Osteoblast (primary cell): ENCODE measurements around the gene TGFBI. TPM values are rescaled to one million over a fixed set of nuclear protein-coding genes. Genes with fewer than 3 reads are reported as not detected.
A peak's percentile ranks its signal among the peaks of the same experiment; 100 is the strongest.

ENCODE experiments used
- DNase-seq: peaks from one replicate; pipeline ENCODE4 v3.0.0; 2011; ENCODE audit warnings: low spot score, mixed read lengths; ENCODE audit not compliant: insufficient read length; ENCODE audit errors: missing footprints
- H2AFZ ChIP-seq: 2 replicates; pipeline ENCODE4 v1.6.0; 2011; ENCODE audit warnings: mild to moderate bottlenecking, low read length
- H3K27ac ChIP-seq: 2 replicates; pipeline ENCODE4 v1.5.1; 2011; ENCODE audit warnings: mild to moderate bottlenecking, low read depth, low read length, moderate library complexity
- H3K27me3 ChIP-seq: 2 replicates; pipeline ENCODE4 v1.6.0; 2012; ENCODE audit warnings: mild to moderate bottlenecking, control low read depth, inconsistent platforms, low read length, moderate library complexity; ENCODE audit not compliant: insufficient read depth
- H3K36me3 ChIP-seq: 2 replicates; pipeline ENCODE4 v1.5.1; 2011; ENCODE audit warnings: mild to moderate bottlenecking, low read length, control low read depth, moderate library complexity; ENCODE audit not compliant: insufficient read depth
- H3K4me1 ChIP-seq: 2 replicates; pipeline ENCODE4 v1.5.1; 2011; ENCODE audit warnings: mild to moderate bottlenecking, low read length, control low read depth, moderate library complexity; ENCODE audit not compliant: insufficient read depth
- H3K4me2 ChIP-seq: 2 replicates; pipeline ENCODE4 v1.6.0; 2011; ENCODE audit warnings: mild to moderate bottlenecking, low read length; ENCODE audit not compliant: insufficient read depth
- H3K4me3 ChIP-seq: fragments of 200-600 bp; sonication (generic); 3 replicates; pipeline ENCODE4 v1.5.1; 2012; ENCODE audit warnings: mild to moderate bottlenecking, low read length, inconsistent platforms; ENCODE audit not compliant: insufficient read depth
- H3K79me2 ChIP-seq: 2 replicates; pipeline ENCODE4 v1.6.0; 2012; ENCODE audit warnings: mild to moderate bottlenecking, low read length, control low read depth, inconsistent platforms; ENCODE audit not compliant: insufficient read depth
- H3K9me3 ChIP-seq: 2 replicates; pipeline ENCODE4 v1.5.1; 2011; ENCODE audit warnings: low read depth, low read length, control low read depth
- H4K20me1 ChIP-seq: 2 replicates; pipeline ENCODE4 v1.6.0; 2012; ENCODE audit warnings: mild to moderate bottlenecking, low read length, control low read depth; ENCODE audit not compliant: insufficient read depth
- total RNA-seq: library from RNA; depleted of rRNA; stranded (reverse); fragments of >200 nt; gene quantifications from 2 replicates; pipeline ENCODE4 v1.2.3, GENCODE V29; 2012
- TF ChIP-seq, protein P1 (sequence below): IDR thresholded peaks from 2 replicates; pipeline ENCODE4 v1.5.1; 2011; ENCODE audit warnings: mild to moderate bottlenecking, low read depth, low read length, moderate library complexity; ENCODE audit errors: extremely low read depth

TGFBI gene
- total RNA-seq, 1 donor: 1,700 TPM

DNA sequence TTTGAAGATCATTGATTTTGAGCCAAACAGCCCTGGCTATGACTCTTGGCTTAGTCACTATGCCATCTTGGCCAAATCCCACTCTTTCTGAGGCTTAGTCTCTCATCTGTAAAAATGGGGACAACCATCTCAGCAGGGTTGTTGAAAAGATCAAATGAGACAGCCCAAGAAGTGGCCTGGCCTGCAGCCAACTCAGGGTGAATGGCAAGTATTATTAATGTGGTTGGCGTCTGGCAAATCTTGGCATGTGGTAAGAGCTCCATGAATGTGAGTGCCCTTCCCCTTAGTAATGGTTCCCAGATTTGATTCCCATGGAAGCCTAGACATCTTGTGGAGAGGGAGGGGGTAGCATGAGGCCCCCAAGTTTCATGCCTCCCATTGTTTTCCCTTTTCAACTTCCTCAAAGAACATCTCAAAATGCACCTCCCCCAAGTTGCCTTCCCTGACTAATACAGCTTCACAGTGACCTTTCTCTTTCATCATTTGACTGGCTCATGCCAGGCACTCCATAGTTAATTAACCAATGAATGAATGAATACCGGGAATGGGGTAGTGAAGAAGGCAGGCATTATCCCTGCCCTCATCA, 11.8 kb upstream of the TGFBI start:
- Histone ChIP-seq H4K20me1 (no peaks in the 10 kb centered on the region), H3K79me2 (no peaks in the 10 kb centered on the region), H3K9me3 (no peaks in the 10 kb centered on the region), H3K4me1 (peaks cover 90% of the 10 kb centered on the region), H3K27me3 (no peaks in the 10 kb centered on the region), H3K36me3 (no peaks in the 10 kb centered on the region), H2AFZ (no peak overlapping the region), H3K4me3 (no peak overlapping the region), H3K4me2 (peak overlapping the region; percentile 3), H3K27ac (peak overlapping the region; percentile 100)
- peak; percentile 66 for DNase-seq
- TF ChIP-seq, protein P1, sequence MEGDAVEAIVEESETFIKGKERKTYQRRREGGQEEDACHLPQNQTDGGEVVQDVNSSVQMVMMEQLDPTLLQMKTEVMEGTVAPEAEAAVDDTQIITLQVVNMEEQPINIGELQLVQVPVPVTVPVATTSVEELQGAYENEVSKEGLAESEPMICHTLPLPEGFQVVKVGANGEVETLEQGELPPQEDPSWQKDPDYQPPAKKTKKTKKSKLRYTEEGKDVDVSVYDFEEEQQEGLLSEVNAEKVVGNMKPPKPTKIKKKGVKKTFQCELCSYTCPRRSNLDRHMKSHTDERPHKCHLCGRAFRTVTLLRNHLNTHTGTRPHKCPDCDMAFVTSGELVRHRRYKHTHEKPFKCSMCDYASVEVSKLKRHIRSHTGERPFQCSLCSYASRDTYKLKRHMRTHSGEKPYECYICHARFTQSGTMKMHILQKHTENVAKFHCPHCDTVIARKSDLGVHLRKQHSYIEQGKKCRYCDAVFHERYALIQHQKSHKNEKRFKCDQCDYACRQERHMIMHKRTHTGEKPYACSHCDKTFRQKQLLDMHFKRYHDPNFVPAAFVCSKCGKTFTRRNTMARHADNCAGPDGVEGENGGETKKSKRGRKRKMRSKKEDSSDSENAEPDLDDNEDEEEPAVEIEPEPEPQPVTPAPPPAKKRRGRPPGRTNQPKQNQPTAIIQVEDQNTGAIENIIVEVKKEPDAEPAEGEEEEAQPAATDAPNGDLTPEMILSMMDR: peak; percentile 19

GRCh38 chr5:136018814-136019783, 9.7 kb upstream of the TGFBI start:
- no peaks in the 10 kb centered on the region for H3K9me3 ChIP-seq
- TF ChIP-seq, protein P1: peak; percentile 59
- no peaks in the 10 kb centered on the region for H3K27me3 ChIP-seq
- H3K4me1 ChIP-seq: peaks cover 82% of the 10 kb centered on the region
- DNase-seq: no peak
- peak overlapping the region; percentile 100 for H3K27ac ChIP-seq
- H3K4me3 ChIP-seq: no peak overlapping the region
- no peaks in the 10 kb centered on the region for H4K20me1 ChIP-seq
- H3K79me2 ChIP-seq: no peaks in the 10 kb centered on the region
- peak overlapping the region; percentile 30 for H2AFZ ChIP-seq
- H3K4me2 ChIP-seq: peak overlapping the region; percentile 52
- H3K36me3 ChIP-seq: no peaks in the 10 kb centered on the region

DNA sequence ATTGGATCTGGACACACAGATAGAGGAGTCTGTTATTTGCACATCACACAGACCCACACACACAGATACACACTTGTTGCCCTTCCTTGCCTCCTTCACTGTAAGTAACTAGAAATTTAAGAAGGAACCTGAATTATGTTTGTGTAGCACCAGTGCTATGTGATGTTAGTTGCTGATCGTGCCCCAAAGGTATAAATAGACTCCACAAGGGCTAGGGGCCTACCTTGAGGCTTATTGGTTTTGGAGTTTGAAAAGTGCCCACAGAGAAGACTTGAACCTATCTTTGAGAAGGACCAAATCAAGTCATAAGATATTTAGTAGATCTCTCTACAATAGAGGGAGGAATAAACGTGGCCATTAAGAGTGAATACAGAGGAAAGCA, 8.8 kb upstream of the TGFBI start:
- Histone ChIP-seq H3K9me3 (no peaks in the 10 kb centered on the region), H2AFZ (no peak overlapping the region), H3K79me2 (no peaks in the 10 kb centered on the region), H3K27ac (peak overlapping the region; percentile 100), H3K4me2 (peak overlapping the region; percentile 52), H3K27me3 (no peaks in the 10 kb centered on the region), H3K4me1 (peaks cover 82% of the 10 kb centered on the region), H3K4me3 (peak overlapping the region; percentile 28), H3K36me3 (no peaks in the 10 kb centered on the region), H4K20me1 (no peaks in the 10 kb centered on the region)
- TF ChIP-seq, protein P1: no peak
- DNase-seq: peak; percentile 57

GRCh38 chr5:136020383-136021015, 8.3 kb upstream of the TGFBI start:
- H3K4me1 ChIP-seq: peaks cover 85% of the 10 kb centered on the region
- peak overlapping the region; percentile 100 for H3K27ac ChIP-seq
- no peaks in the 10 kb centered on the region for H3K36me3 ChIP-seq
- no peak overlapping the region for H2AFZ ChIP-seq
- H3K4me2 ChIP-seq: peak overlapping the region; percentile 52
- DNase-seq: peak; percentile 83
- TF ChIP-seq, protein P1: no peak
- H4K20me1 ChIP-seq: no peaks in the 10 kb centered on the region
- H3K27me3 ChIP-seq: no peaks in the 10 kb centered on the region
- no peaks in the 10 kb centered on the region for H3K9me3 ChIP-seq
- peak overlapping the region; percentile 28 for H3K4me3 ChIP-seq
- no peaks in the 10 kb centered on the region for H3K79me2 ChIP-seq
